ENCODE data around the gene TRDN.
"Not testable (repeated sequence)": the region's sequence is repeated elsewhere in the genome, so short reads cannot be mapped to it uniquely, and the experiment has no call there.

The TRDN gene

GRCh38 chr6:123323452-123324329, 313.1 kb downstream of the TRDN start:
- H3K4me3 ChIP-seq (ENCODE audit: low read depth, low read length) = no peak overlapping the region
- no peak for TF ChIP-seq CTCF (IDR thresholded peaks at IDR 0.05; ENCODE audit: control insufficient read depth, extremely low read depth, insufficient read depth)
- no peak for DNase-seq (ENCODE audit: low read depth)

GRCh38 chr6:123321020-123321419, 315.7 kb downstream of the TRDN start:
- no peak for DNase-seq (ENCODE audit: low read depth)
- TF ChIP-seq CTCF (IDR thresholded peaks at IDR 0.05; ENCODE audit: control insufficient read depth, extremely low read depth, insufficient read depth) = no peak
- H3K4me3 ChIP-seq (ENCODE audit: low read depth, low read length) = no peak overlapping the region

- no peak overlapping the region for H3K4me3 ChIP-seq (ENCODE audit: low read depth, low read length)
- DNase-seq (ENCODE audit: low read depth) = no peak
- TF ChIP-seq CTCF (IDR thresholded peaks at IDR 0.05; ENCODE audit: control insufficient read depth, extremely low read depth, insufficient read depth) = peak; percentile 41
Measured at GRCh38 chr6:123316733-123317323, 319.9 kb downstream of the TRDN start.

- not testable (repeated sequence) for DNase-seq (ENCODE audit: low read depth); H3K4me3 ChIP-seq (ENCODE audit: low read depth, low read length)
Measured at GRCh38 chr6:123314459-123314858, 322.3 kb downstream of the TRDN start.

- TF ChIP-seq CTCF (IDR thresholded peaks at IDR 0.05; ENCODE audit: control insufficient read depth, extremely low read depth, insufficient read depth) = no peak
- no peak for DNase-seq (ENCODE audit: low read depth)
- H3K4me3 ChIP-seq (ENCODE audit: low read depth, low read length) = no peak overlapping the region
Measured at GRCh38 chr6:123309130-123309529, 327.6 kb downstream of the TRDN start.

- no peak for DNase-seq (ENCODE audit: low read depth)
- no peak overlapping the region for H3K4me3 ChIP-seq (ENCODE audit: low read depth, low read length)
- no peak for TF ChIP-seq CTCF (IDR thresholded peaks at IDR 0.05; ENCODE audit: control insufficient read depth, extremely low read depth, insufficient read depth)
Measured at GRCh38 chr6:123306334-123306733, 330.4 kb downstream of the TRDN start.

GRCh38 chr6:123295672-123296071, 341.1 kb downstream of the TRDN start:
- H3K4me3 ChIP-seq (ENCODE audit: low read depth, low read length) = no peak overlapping the region
- TF ChIP-seq CTCF (IDR thresholded peaks at IDR 0.05; ENCODE audit: control insufficient read depth, extremely low read depth, insufficient read depth) = no peak
- no peak for DNase-seq (ENCODE audit: low read depth)
